Esophagus (tissue), 2 donors: ENCODE measurements around the gene NSMCE3. TPM values are rescaled to one million over a fixed set of nuclear protein-coding genes. Genes with fewer than 3 reads are reported as not detected.
A peak's percentile ranks its signal among the peaks of the same experiment; 100 is the strongest.

Experiments
- H3K27ac ChIP-seq, 2 donors: one replicate each; pipeline ENCODE4 v1.5.1; 2013; ENCODE audit warnings: low read depth in 2 of 2, mild to moderate bottlenecking in 2 of 2, inconsistent platforms in 1 of 2, low read length in 1 of 2, moderate library complexity in 1 of 2
- H3K27me3 ChIP-seq, 2 donors: one replicate each; pipeline ENCODE4 v1.6.1; 2013; ENCODE audit warnings: low read length in 2 of 2, control low read depth in 1 of 2, mild to moderate bottlenecking in 1 of 2; ENCODE audit not compliant: insufficient read depth in 2 of 2, control insufficient read depth in 1 of 2
- H3K36me3 ChIP-seq, 2 donors: one replicate each; pipeline ENCODE4 v1.6.1; 2013; ENCODE audit warnings: low read length in 1 of 2; ENCODE audit not compliant: control insufficient read depth in 2 of 2, insufficient read depth in 2 of 2
- H3K4me1 ChIP-seq, 2 donors: one replicate each; pipeline ENCODE4 v1.6.1; 2013; ENCODE audit warnings: low read length in 1 of 2; ENCODE audit not compliant: control insufficient read depth in 2 of 2, insufficient read depth in 2 of 2
- H3K4me3 ChIP-seq, 2 donors: one replicate each; pipeline ENCODE4 v1.5.1; 2013; ENCODE audit warnings: low read length in 2 of 2, mild to moderate bottlenecking in 2 of 2, low read depth in 1 of 2, moderate library complexity in 1 of 2
- H3K9me3 ChIP-seq, 2 donors: one replicate each; pipeline ENCODE4 v1.6.1; 2013; ENCODE audit warnings: mild to moderate bottlenecking in 2 of 2, low read depth in 1 of 2, low read length in 1 of 2, moderate library complexity in 1 of 2; ENCODE audit not compliant: control insufficient read depth in 2 of 2, insufficient read depth in 1 of 2
- WGBS, 2 donors: extraction: QIAGEN DNeasy Blood & Tissue Kit; methylation state at CpG; one replicate each; pipeline ENCODE4 v1.1.7; 2013; 5-methylcytosine and 5-hydroxymethylcytosine counted together
- polyA plus RNA-seq, 2 donors: library from polyadenylated mRNA; stranded (reverse); fragments of 200-250 nt; gene quantifications; one replicate each; pipeline ENCODE4 v1.2.3, GENCODE V29; 2013
- donor health status: healthy with polysubstance abuse.
- donor health status: Bipolar disorder and iron deficiency.

NSMCE3 gene
- polyA plus RNA-seq, 2 donors = 3.0 to 3.4 TPM

DNA sequence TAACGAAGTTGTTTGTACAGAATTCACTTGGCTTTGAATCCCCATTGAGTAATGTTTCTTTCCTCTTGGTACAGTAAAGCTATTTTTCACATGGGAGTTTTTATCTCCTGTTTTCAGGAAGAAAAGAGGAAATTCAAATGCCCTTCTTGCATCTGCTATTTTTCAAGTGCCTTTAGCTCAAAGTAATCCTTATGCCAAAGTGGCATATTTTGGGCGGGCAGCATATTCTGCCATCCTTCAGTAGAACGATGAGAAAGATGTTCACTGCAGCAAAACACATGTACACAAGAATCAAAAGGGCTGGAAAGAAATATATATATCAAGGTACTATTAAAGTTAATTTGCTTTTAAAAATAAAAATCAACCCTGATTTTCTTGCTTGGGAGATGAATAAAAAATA, 5.3 kb upstream of the NSMCE3 start:
- Histone ChIP-seq H3K9me3 (no peaks in the 10 kb centered on the region), H3K36me3 (no peaks in the 10 kb centered on the region), H3K4me3 (no peak overlapping the region), H3K27ac (no peak overlapping the region), H3K27me3 (no peaks in the 10 kb centered on the region), H3K4me1 (no peaks in the 10 kb centered on the region)
- 81 to 86% methylated on average over 3 of the region's 3 CpGs for WGBS, 2 donors

DNA sequence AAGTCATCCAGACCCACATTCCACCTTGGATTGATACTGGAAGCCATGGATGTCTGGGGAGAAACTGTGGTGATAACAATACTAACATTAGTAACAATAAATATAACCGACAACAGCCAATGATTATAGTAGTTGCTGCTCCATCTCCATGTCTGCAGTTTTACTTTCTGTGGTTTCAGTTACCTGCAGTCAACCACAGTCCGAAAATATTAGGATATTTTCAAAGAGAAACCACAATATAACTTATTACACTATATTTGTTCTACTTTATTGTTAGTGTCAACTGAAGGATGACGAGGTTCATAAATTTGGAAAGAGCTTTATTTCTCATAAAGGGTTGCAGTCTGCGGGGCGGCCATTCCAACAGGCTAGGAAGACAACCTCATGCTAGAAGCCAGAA, 2.6 kb upstream of the NSMCE3 start:
- Histone ChIP-seq H3K9me3 (no peaks in the 10 kb centered on the region), H3K4me1 (peaks cover 0 to 4% of the 10 kb centered on the region in 2 donors), H3K36me3 (no peaks in the 10 kb centered on the region), H3K27ac (no peak overlapping the region), H3K27me3 (no peaks in the 10 kb centered on the region), H3K4me3 (no peak overlapping the region)
- WGBS, 2 donors = 94 to 95% methylated on average over 5 of the region's 5 CpGs

- Histone ChIP-seq H3K27me3 (no peaks in the 10 kb centered on the region), H3K27ac (no peak overlapping the region), H3K36me3 (no peaks in the 10 kb centered on the region), H3K9me3 (no peaks in the 10 kb centered on the region), H3K4me3 (no peak overlapping the region), H3K4me1 (peaks cover 0 to 4% of the 10 kb centered on the region in 2 donors)
Measured at GRCh38 chr15:29270976-29271375, 1.4 kb upstream of the NSMCE3 start.

GRCh38 chr15:29270169-29270955, 740 bp upstream of the NSMCE3 start:
- H3K9me3 ChIP-seq = no peaks in the 10 kb centered on the region
- no peaks in the 10 kb centered on the region for H3K27me3 ChIP-seq
- 1% methylated on average over 8 of the region's 8 CpGs for WGBS, 2 donors
- peaks cover 0 to 4% of the 10 kb centered on the region in 2 donors for H3K4me1 ChIP-seq
- H3K27ac ChIP-seq = peak overlapping the region; percentile 57 to 96
- no peaks in the 10 kb centered on the region for H3K36me3 ChIP-seq
- H3K4me3 ChIP-seq = peak overlapping the region; percentile 77 to 88

DNA sequence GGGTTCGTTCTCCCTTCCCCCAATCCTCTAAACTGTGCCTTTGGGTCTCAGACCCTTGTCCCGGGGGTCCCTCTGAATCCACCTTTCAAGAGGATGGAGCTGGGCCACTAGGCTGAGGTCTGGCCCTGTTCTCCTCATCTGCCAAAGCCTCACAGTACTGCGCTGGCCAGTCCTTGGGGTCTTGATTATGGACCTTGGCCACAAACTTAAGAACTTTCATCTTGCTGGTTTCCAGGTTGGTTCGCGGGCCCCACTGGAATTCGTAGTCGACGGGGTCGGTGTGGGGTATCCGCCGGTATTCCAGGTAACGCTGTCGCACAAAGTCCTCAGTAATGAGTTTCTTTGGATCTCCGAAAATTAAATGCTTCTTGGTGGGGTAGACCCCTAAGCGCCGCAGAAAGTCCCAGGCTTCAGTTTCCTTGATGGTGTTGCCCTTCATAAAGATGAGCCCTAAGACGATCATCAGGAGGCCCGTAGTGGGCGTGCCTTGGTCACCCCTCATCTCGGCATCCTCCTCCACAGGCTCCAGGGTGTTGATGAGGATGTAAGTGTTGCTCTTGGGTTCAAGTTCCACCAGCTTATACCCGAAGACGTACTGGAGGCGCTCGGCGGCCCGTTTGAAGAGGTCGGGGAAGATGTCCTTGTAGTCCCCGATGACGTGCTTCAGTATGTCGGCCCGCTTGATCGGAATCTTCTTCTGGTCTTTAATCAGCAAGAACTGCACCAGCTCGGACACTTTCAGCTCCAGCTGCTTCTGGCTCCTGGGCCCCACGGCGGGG, 727 bp downstream of the NSMCE3 start:
- peak overlapping the region; percentile 77 to 88 for H3K4me3 ChIP-seq
- H3K27ac ChIP-seq = peak overlapping the region; percentile 93 to 96
- no peaks in the 10 kb centered on the region for H3K27me3 ChIP-seq
- peaks cover 0 to 4% of the 10 kb centered on the region in 2 donors for H3K4me1 ChIP-seq
- no peaks in the 10 kb centered on the region for H3K36me3 ChIP-seq
- WGBS, 2 donors = 5 to 8% methylated on average over 34 to 35 of the region's 35 CpGs
- H3K9me3 ChIP-seq = no peaks in the 10 kb centered on the region

- Histone ChIP-seq H3K9me3 (no peaks in the 10 kb centered on the region), H3K27me3 (no peaks in the 10 kb centered on the region), H3K4me1 (peaks cover 0 to 4% of the 10 kb centered on the region in 2 donors), H3K4me3 (no peak overlapping the region), H3K27ac (no peak overlapping the region), H3K36me3 (no peaks in the 10 kb centered on the region)
- 95% methylated on average over 1 of the region's 1 CpG for WGBS, 2 donors
Measured at GRCh38 chr15:29266052-29266582, 3.5 kb downstream of the NSMCE3 start.

GRCh38 chr15:29263289-29263688, 6.3 kb downstream of the NSMCE3 start:
- Histone ChIP-seq H3K27me3 (no peaks in the 10 kb centered on the region), H3K36me3 (no peaks in the 10 kb centered on the region), H3K9me3 (no peaks in the 10 kb centered on the region), H3K4me3 (no peak overlapping the region), H3K27ac (no peak overlapping the region), H3K4me1 (no peaks in the 10 kb centered on the region)
- 82 to 85% methylated on average over 3 of the region's 3 CpGs for WGBS, 2 donors

DNA sequence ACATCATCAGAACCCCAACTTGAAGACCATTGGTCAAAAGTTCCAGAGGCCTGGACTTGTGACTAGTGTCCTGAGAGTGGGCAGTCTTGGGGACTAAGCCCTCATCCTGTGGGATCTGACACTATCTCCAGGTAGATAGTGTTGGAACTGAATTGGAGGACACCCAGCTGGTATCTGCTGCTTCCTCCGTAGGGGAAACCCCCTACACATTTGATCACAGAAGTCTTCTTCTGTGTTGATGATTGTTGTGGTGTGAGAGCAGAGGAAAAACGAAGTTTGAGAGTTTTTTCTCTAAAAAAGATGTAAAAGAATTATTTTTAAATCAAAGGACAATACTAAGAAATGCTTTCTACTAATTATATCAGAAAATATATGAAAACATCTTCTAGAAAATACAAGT, 6.9 kb downstream of the NSMCE3 start:
- H3K4me1 ChIP-seq = no peaks in the 10 kb centered on the region
- no peak overlapping the region for H3K4me3 ChIP-seq
- WGBS, 2 donors = 68 to 72% methylated on average over 2 of the region's 2 CpGs
- H3K36me3 ChIP-seq = no peaks in the 10 kb centered on the region
- H3K27me3 ChIP-seq = no peaks in the 10 kb centered on the region
- H3K27ac ChIP-seq = no peak overlapping the region
- H3K9me3 ChIP-seq = no peaks in the 10 kb centered on the region

- H3K4me3 ChIP-seq = no peak overlapping the region
- no peaks in the 10 kb centered on the region for H3K9me3 ChIP-seq
- H3K36me3 ChIP-seq = no peaks in the 10 kb centered on the region
- 95% methylated on average over 6 of the region's 6 CpGs for WGBS, 2 donors
- no peaks in the 10 kb centered on the region for H3K4me1 ChIP-seq
- no peak overlapping the region for H3K27ac ChIP-seq
- no peaks in the 10 kb centered on the region for H3K27me3 ChIP-seq
Measured at GRCh38 chr15:29260896-29261295, 8.7 kb downstream of the NSMCE3 start.
